Vagina (tissue), 2 donors: Measurements from ENCODE around the gene CACNA1I.

Source experiments
- CTCF ChIP-seq, 3 experiments: fragments of 450-650 bp in 2 of 3; fragments of 200-600 bp in 1 of 3; sonication (generic) in 1 of 3; IDR thresholded peaks; one replicate each; pipeline ENCODE4 v1.5.1; 2017 to 2019; ENCODE audit warnings: antibody characterized with exemption in 3 of 3, mild to moderate bottlenecking in 2 of 3, moderate library complexity in 2 of 3
- POLR2A ChIP-seq, 2 donors: fragments of 450-650 bp; IDR thresholded peaks; one replicate each; pipeline ENCODE4 v1.6.1; 2017; ENCODE audit warnings: antibody characterized with exemption in 2 of 2, mild to moderate bottlenecking in 2 of 2, moderate library complexity in 2 of 2
- POLR2AphosphoS5 ChIP-seq, 2 donors: sonication (generic); formaldehyde crosslinking; IDR thresholded peaks; one replicate each; pipeline ENCODE4 v1.9.0; 2017; ENCODE audit warnings: antibody characterized with exemption in 2 of 2, mild to moderate bottlenecking in 2 of 2, low read depth in 1 of 2; ENCODE audit not compliant: insufficient read depth in 1 of 2

DNA sequence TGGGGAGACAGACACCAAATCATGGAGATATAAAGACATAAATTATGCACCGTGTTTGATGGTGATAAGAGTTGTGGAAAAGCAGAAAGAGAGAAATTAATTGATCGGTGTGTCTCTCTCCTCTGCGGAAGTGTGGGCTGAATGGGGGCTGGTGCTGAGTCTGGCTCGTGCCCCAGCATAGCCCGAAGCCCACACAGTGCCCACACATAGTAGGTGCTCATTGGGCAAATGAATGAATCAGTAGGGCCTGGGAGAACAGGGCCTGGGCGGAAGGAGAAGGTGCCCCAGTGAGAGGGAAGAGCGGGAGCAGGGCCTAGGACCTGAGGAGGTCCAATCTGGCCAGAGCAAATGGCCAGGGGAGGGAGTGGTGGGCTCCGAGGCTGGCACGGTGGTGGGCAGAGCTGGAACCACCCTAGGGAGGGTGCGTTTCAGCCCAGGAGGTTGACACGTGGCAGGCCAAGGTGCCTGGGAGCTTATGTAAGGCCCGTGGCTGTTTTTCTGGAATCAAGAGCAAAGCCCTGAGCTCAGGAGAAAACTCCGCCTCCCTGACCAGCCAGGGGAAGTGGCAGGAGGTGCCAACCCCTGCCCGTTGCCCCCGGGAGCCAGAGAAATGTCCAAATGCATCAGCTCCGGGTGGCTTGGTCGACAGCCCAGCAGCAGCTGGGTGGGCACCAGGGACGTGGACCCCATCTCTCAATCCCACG, 2.1 kb upstream of the CACNA1I start:
- no peak for TF ChIP-seq CTCF (IDR thresholded peaks at IDR 0.05)
- no peak for TF ChIP-seq POLR2AphosphoS5 (IDR thresholded peaks at IDR 0.05; ENCODE audit: insufficient read depth in 1 of 2, low read depth in 1 of 2)
- no peak for TF ChIP-seq POLR2A (IDR thresholded peaks at IDR 0.05)
